Measurements from ENCODE around the gene DPP10.
A peak's percentile ranks its signal among the peaks of the same experiment; 100 is the strongest.

Gene DPP10

GRCh38 chr2:114442510-114442909 is at the start of gene DPP10:
Gene DPP10 (plus strand): TSS chr2:114442641.
- no peak for ATAC-seq (ENCODE audit: insufficient read depth, low read depth)
- no peaks in the 10 kb centered on the region for H3K36me3 ChIP-seq (ENCODE audit: insufficient read depth, low read length)
- no peak within 1 kb of the TSS for H3K4me3 ChIP-seq (ENCODE audit: low read depth in 1 of 2, low read length in 2 of 2)
- no peaks in the 10 kb centered on the region for H3K27me3 ChIP-seq (ENCODE audit: insufficient read depth, low read length, poor library complexity)
- peak; percentile 38 for DNase-seq
- H3K27ac ChIP-seq (ENCODE audit: low read length), result no peak within 1 kb of the TSS
- no peaks in the 10 kb centered on the region for H3K4me1 ChIP-seq (ENCODE audit: insufficient read depth, low read length)
- no peak within 1 kb of the TSS for H3K4me2 ChIP-seq (ENCODE audit: insufficient read depth, low read length)
- no peak within 1 kb of the TSS for H3K9ac ChIP-seq (ENCODE audit: low read depth, low read length)
- H4K20me1 ChIP-seq (ENCODE audit: insufficient read depth, low read length), result no peaks in the 10 kb centered on the region; the same call in 1 of the 2 replicates
- H2AFZ ChIP-seq (ENCODE audit: low read depth, low read length), result no peak within 1 kb of the TSS
- H3K9me3 ChIP-seq (ENCODE audit: insufficient read depth, low read length, severe bottlenecking), result no peaks in the 10 kb centered on the region
- TF ChIP-seq CTCF (IDR thresholded peaks at IDR 0.05; ENCODE audit: borderline replicate concordance, extremely low read depth, low read length, poor library complexity, severe bottlenecking) (no peak), EZH2 (IDR thresholded peaks at IDR 0.05; ENCODE audit: borderline replicate concordance, low read depth, low read length, severe bottlenecking) (no peak)
- no peaks in the 10 kb centered on the region for H3K79me2 ChIP-seq (ENCODE audit: insufficient read depth, low read length)

- H3K9me3 ChIP-seq (ENCODE audit: insufficient read depth, low read length, severe bottlenecking), result no peaks in the 10 kb centered on the region
- no peaks in the 10 kb centered on the region for H3K79me2 ChIP-seq (ENCODE audit: insufficient read depth, low read length)
- ATAC-seq (ENCODE audit: insufficient read depth, low read depth), result 0 out of 3 replicates have a peak, but pooled peaks have one; percentile 39
- no peak overlapping the region for H3K4me2 ChIP-seq (ENCODE audit: insufficient read depth, low read length)
- no peak overlapping the region for H3K9ac ChIP-seq (ENCODE audit: low read depth, low read length)
- H3K36me3 ChIP-seq (ENCODE audit: insufficient read depth, low read length), result no peaks in the 10 kb centered on the region
- no peak for TF ChIP-seq EZH2 (IDR thresholded peaks at IDR 0.05; ENCODE audit: borderline replicate concordance, low read depth, low read length, severe bottlenecking)
- TF ChIP-seq CTCF (IDR thresholded peaks at IDR 0.05; ENCODE audit: borderline replicate concordance, extremely low read depth, low read length, poor library complexity, severe bottlenecking), result no peak
- H2AFZ ChIP-seq (ENCODE audit: low read depth, low read length), result no peak overlapping the region
- H3K4me3 ChIP-seq (ENCODE audit: low read depth in 1 of 2, low read length in 2 of 2), result no peak overlapping the region
- H3K4me1 ChIP-seq (ENCODE audit: insufficient read depth, low read length), result no peaks in the 10 kb centered on the region
- no peaks in the 10 kb centered on the region for H3K27me3 ChIP-seq (ENCODE audit: insufficient read depth, low read length, poor library complexity)
- no peak for DNase-seq
- H3K27ac ChIP-seq (ENCODE audit: low read length), result no peak overlapping the region
- H4K20me1 ChIP-seq (ENCODE audit: insufficient read depth, low read length), result no peaks in the 10 kb centered on the region
These were observed 41.6 kb upstream of the DPP10 start for GRCh38 chr2:114400890-114401289.

GRCh38 chr2:114405247-114406116 is 37.0 kb upstream of the DPP10 start:
- DNase-seq (no peak), ATAC-seq (ENCODE audit: insufficient read depth, low read depth) (no peak)
- Histone ChIP-seq H3K27me3 (ENCODE audit: insufficient read depth, low read length, poor library complexity) (no peaks in the 10 kb centered on the region), H3K79me2 (ENCODE audit: insufficient read depth, low read length) (no peaks in the 10 kb centered on the region), H3K36me3 (ENCODE audit: insufficient read depth, low read length) (no peaks in the 10 kb centered on the region), H4K20me1 (ENCODE audit: insufficient read depth, low read length) (no peaks in the 10 kb centered on the region), H3K4me1 (ENCODE audit: insufficient read depth, low read length) (no peaks in the 10 kb centered on the region), H3K9ac (ENCODE audit: low read depth, low read length) (no peak overlapping the region), H2AFZ (ENCODE audit: low read depth, low read length) (no peak overlapping the region), H3K9me3 (ENCODE audit: insufficient read depth, low read length, severe bottlenecking) (no peaks in the 10 kb centered on the region), H3K27ac (ENCODE audit: low read length) (no peak overlapping the region), H3K4me2 (ENCODE audit: insufficient read depth, low read length) (no peak overlapping the region), H3K4me3 (ENCODE audit: low read depth in 1 of 2, low read length in 2 of 2) (no peak overlapping the region)
- TF ChIP-seq EZH2 (IDR thresholded peaks at IDR 0.05; ENCODE audit: borderline replicate concordance, low read depth, low read length, severe bottlenecking) (no peak), CTCF (IDR thresholded peaks at IDR 0.05; ENCODE audit: borderline replicate concordance, extremely low read depth, low read length, poor library complexity, severe bottlenecking) (no peak)

Measured in DND-41 (cell line).